Activated B cell treated with CpG ODN at 0.5 μM for 24 hours (primary cell): ENCODE data around the gene VTCN1. TPM values are rescaled to one million over a fixed set of nuclear protein-coding genes. Genes with fewer than 3 reads are reported as not detected.

ENCODE experiments used
- ATAC-seq: fragments of 200-7000 bp; cut with Tn5 transposase; one replicate; pipeline ENCODE4 v1.10.0; 2021; ENCODE audit warnings: low read depth, mild to moderate bottlenecking, moderate library complexity
- CTCF ChIA-PET: fragments of 350-600 bp; sonication (Branson Sonifier 250); formaldehyde crosslinking; loops from one replicate; lab custom pipeline; 2021; ENCODE audit warnings: antibody characterized with exemption; lab: Charles Lee
- POLR2A ChIA-PET: fragments of 350-600 bp; sonication (Branson Sonifier 250); formaldehyde crosslinking; loops from one replicate; lab custom pipeline; 2021; ENCODE audit warnings: antibody characterized with exemption; lab: Charles Lee
- DNase-seq: peaks from one replicate; pipeline ENCODE4 v3.0.0; 2022
- H3K27ac Mint-ChIP-seq: one replicate; pipeline ENCODE4 v1.8.0; 2020; ENCODE audit warnings: mixed read lengths
- H3K27me3 Mint-ChIP-seq: one replicate; pipeline ENCODE4 v1.8.0; 2021; ENCODE audit warnings: mixed read lengths
- H3K36me3 Mint-ChIP-seq: one replicate; pipeline ENCODE4 v1.8.0; 2021; ENCODE audit warnings: low read depth, mixed read lengths
- H3K4me1 Mint-ChIP-seq: one replicate; pipeline ENCODE4 v1.8.0; 2021; ENCODE audit warnings: mixed read lengths
- H3K4me3 Mint-ChIP-seq: one replicate; pipeline ENCODE4 v1.8.0; 2020; ENCODE audit warnings: mild to moderate bottlenecking, mixed read lengths
- H3K9me3 Mint-ChIP-seq: one replicate; pipeline ENCODE4 v1.8.0; 2020; ENCODE audit warnings: mixed read lengths
- intact Hi-C: fragments of 100-400 bp; cut with micrococcal nuclease; formaldehyde crosslinking; loops from one replicate; pipeline ENCODE4 v1.15.1; 2024
- total RNA-seq: library from RNA; stranded (reverse); gene quantifications from 2 replicates; pipeline ENCODE4 v1.2.3, GENCODE V29; 2022
- TF ChIP-seq, protein P1 (sequence below): fragments of 200-600 bp; IDR thresholded peaks from one replicate; pipeline ENCODE4 v1.8.0; 2022; ENCODE audit warnings: antibody characterized with exemption, mild to moderate bottlenecking

Gene VTCN1
- total RNA-seq, 1 donor from 2014 or later: not detected

DNA sequence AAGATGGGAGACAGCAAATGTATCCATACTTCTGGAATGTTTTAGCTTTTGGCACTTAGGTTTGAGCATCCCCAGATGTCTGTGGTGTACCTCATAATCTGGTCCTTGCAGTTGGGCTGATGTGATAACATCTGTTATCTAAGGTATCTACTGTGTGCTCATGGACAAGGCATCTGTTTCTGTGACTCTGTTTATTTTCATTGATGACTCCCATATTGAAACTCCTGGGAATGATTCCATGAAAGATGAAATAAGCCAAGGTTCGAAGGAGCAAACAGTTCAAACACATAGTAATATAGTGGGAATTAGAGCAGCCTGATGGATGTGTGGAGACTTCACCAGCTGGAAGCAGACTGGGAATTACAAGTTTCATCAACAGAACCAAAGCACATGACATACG, 68.5 kb downstream of the VTCN1 start:
- CTCF ChIA-PET: interaction anchor here (1.7 kb wide), 1 partner anchor 13 kb away, joined by 5 read pairs; no protein-coding TSS in a partner anchor
- Mint-ChIP-seq H3K4me3 (no peak overlapping the region), H3K27ac (no peak overlapping the region), H3K4me1 (no peaks in the 10 kb centered on the region), H3K27me3 (peaks cover 12% of the 10 kb centered on the region), H3K36me3 (no peaks in the 10 kb centered on the region), H3K9me3 (no peaks in the 10 kb centered on the region)
- TF ChIP-seq, protein P1, sequence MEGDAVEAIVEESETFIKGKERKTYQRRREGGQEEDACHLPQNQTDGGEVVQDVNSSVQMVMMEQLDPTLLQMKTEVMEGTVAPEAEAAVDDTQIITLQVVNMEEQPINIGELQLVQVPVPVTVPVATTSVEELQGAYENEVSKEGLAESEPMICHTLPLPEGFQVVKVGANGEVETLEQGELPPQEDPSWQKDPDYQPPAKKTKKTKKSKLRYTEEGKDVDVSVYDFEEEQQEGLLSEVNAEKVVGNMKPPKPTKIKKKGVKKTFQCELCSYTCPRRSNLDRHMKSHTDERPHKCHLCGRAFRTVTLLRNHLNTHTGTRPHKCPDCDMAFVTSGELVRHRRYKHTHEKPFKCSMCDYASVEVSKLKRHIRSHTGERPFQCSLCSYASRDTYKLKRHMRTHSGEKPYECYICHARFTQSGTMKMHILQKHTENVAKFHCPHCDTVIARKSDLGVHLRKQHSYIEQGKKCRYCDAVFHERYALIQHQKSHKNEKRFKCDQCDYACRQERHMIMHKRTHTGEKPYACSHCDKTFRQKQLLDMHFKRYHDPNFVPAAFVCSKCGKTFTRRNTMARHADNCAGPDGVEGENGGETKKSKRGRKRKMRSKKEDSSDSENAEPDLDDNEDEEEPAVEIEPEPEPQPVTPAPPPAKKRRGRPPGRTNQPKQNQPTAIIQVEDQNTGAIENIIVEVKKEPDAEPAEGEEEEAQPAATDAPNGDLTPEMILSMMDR: no peak
- DNase-seq (no peak), ATAC-seq (no peak)
- POLR2A ChIA-PET: no interaction called here
- intact Hi-C loops: no loop called here

DNA sequence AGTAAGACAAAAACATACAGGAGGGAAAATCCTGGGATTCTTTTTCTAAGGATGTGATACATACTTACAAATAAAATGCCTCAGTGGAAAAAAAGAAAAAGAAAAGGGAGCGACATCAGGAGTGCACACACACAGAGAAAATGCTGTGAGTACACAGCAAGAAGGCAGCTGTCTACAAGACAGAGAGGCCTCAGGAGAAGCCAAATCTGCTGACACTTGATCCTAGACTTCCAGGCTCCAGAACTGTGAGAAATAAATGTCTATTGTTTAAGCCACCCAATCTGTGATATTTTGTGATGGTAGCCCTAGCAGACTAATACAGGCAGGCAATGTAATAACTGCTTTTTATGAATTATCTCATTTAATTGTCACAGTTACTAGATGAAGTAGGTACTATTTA, 72.2 kb downstream of the VTCN1 start:
- Mint-ChIP-seq H3K4me3 (no peak overlapping the region), H3K27ac (no peak overlapping the region), H3K9me3 (no peaks in the 10 kb centered on the region), H3K36me3 (no peaks in the 10 kb centered on the region), H3K27me3 (peaks cover 8% of the 10 kb centered on the region), H3K4me1 (no peaks in the 10 kb centered on the region)
- intact Hi-C loops: loop anchor here (5.0 kb wide), 1 partner anchor 719 kb away; no protein-coding TSS in a partner anchor
- POLR2A ChIA-PET: no interaction called here
- no peak for ATAC-seq
- CTCF ChIA-PET: no interaction called here
- TF ChIP-seq, protein P1: no peak
- no peak for DNase-seq

DNA sequence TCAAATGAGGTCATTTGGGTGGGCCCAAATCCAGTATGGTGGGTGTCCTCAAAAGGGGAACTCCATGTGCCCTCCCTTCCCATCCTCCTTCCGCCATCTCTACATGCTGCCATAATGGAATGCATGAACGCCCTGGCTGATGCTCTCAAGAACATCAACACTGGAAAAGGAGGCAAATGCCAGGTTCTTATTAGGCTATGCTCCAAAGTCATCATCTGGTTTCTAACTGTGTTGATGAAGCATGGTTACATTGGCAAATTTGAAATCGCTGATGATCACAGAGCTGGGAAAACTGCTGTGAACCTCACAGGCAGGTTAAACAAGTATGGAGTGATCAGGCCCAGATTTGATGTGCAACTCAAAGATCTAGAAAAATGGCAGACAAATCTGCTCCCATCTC, 72.6 kb downstream of the VTCN1 start:
- no peak overlapping the region for H3K27ac Mint-ChIP-seq
- POLR2A ChIA-PET: no interaction called here
- TF ChIP-seq, protein P1: no peak
- CTCF ChIA-PET: interaction anchor here (1.5 kb wide), 1 partner anchor 9 kb away, joined by 3 read pairs; no protein-coding TSS in a partner anchor
- H3K36me3 Mint-ChIP-seq: no peaks in the 10 kb centered on the region
- intact Hi-C loops: loop anchor here (5.0 kb wide), 1 partner anchor 719 kb away; no protein-coding TSS in a partner anchor
- peaks cover 8% of the 10 kb centered on the region for H3K27me3 Mint-ChIP-seq
- H3K4me1 Mint-ChIP-seq: no peaks in the 10 kb centered on the region
- H3K9me3 Mint-ChIP-seq: no peaks in the 10 kb centered on the region
- ATAC-seq (no peak), DNase-seq (no peak)
- H3K4me3 Mint-ChIP-seq: no peak overlapping the region

DNA sequence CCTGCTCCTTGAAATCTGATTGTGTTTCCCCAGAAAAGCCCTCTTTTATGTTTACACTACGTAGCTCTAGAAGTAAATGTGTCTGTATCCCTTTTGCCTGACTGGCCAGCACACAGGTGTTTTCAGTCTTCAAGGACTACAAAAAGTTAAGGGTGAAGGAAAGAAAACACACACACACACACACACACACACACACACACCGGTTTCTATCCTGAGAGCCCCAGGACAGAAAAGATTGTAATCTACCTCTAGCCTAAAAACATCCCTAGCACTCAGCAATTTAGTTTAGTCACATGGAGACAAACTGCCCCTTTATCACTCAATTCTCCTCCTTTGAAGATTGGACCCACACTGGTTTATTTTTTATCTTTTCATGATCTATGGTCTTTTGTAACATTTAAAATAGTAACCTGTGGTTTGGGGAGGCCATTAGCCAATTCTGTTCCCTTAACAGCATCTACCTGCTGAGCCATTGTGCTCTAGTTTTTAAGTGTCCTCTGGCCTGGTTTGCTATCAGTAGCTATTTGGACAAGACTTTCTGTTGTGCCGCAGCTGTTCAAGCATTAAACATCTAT, 73.4 kb downstream of the VTCN1 start:
- ChIA-PET CTCF (interaction anchor here (1.5 kb wide), 1 partner anchor 8 kb away, joined by 3 read pairs; no protein-coding TSS in a partner anchor), POLR2A (no interaction called here)
- Mint-ChIP-seq H3K27me3 (peaks cover 8% of the 10 kb centered on the region), H3K4me3 (no peak overlapping the region), H3K9me3 (no peaks in the 10 kb centered on the region), H3K4me1 (no peaks in the 10 kb centered on the region), H3K27ac (no peak overlapping the region), H3K36me3 (no peaks in the 10 kb centered on the region)
- TF ChIP-seq, protein P1: no peak
- intact Hi-C loops: loop anchor here (5.0 kb wide), 1 partner anchor 720 kb away; no protein-coding TSS in a partner anchor
- ATAC-seq: no peak
- no peak for DNase-seq

DNA sequence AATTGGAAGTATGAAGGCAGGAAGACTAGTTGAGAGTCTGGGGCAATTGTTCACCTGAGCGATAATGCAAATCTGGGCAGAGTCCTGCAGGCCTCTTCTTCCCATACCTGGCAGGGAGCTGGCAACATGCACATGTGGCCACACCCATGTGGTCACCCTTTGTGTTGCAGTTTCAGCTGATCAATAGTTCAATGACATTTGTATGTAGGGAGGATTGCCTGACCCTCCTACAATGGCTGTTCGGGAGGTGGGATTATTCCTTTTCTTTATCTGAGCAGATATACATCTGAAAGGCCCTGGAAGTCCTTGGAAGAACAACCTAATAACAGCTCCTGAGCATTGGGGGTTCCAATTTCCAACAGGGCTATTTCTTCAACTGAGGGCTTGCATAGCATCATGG, 74.0 kb downstream of the VTCN1 start:
- TF ChIP-seq, protein P1: no peak
- H3K9me3 Mint-ChIP-seq: no peaks in the 10 kb centered on the region
- peaks cover 8% of the 10 kb centered on the region for H3K27me3 Mint-ChIP-seq
- POLR2A ChIA-PET: no interaction called here
- H3K4me1 Mint-ChIP-seq: no peaks in the 10 kb centered on the region
- H3K27ac Mint-ChIP-seq: no peak overlapping the region
- no peaks in the 10 kb centered on the region for H3K36me3 Mint-ChIP-seq
- CTCF ChIA-PET: interaction anchor here (1.5 kb wide), 1 partner anchor 8 kb away, joined by 3 read pairs; no protein-coding TSS in a partner anchor
- intact Hi-C loops: loop anchor here (5.0 kb wide), 1 partner anchor 721 kb away; no protein-coding TSS in a partner anchor
- DNase-seq (no peak), ATAC-seq (no peak)
- H3K4me3 Mint-ChIP-seq: no peak overlapping the region
